K562 (cell line): ENCODE results near the gene GOLIM4. TPM values are rescaled to one million over a fixed set of nuclear protein-coding genes. Genes with fewer than 3 reads are reported as not detected.
A peak's percentile ranks its signal among the peaks of the same experiment; 100 is the strongest.

Experiments
- ATF7 ChIP-seq: fragments of 450-650 bp; IDR thresholded peaks from 2 replicates; pipeline ENCODE4 v1.7.1; 2014; ENCODE audit warnings: mild to moderate bottlenecking, moderate library complexity
- ELF1 ChIP-seq: fragments of 200-800 bp; sonication (Bioruptor generic); IDR thresholded peaks from 2 replicates; pipeline ENCODE4 v1.6.1; 2016; ENCODE audit warnings: missing genetic modification characterization, missing compliant biosample characterization
- ESRRA ChIP-seq: fragments of 450-650 bp; IDR thresholded peaks from 2 replicates; pipeline ENCODE4 v1.6.1; 2014; ENCODE audit warnings: low read depth, mild to moderate bottlenecking, moderate library complexity, borderline replicate concordance
- MTA3 ChIP-seq: fragments of 450-650 bp; formaldehyde crosslinking; IDR thresholded peaks from 2 replicates; pipeline ENCODE4 v1.6.1; 2017; ENCODE audit warnings: mild to moderate bottlenecking, borderline replicate concordance
- NFIC ChIP-seq: fragments of 450-650 bp; IDR thresholded peaks from 2 replicates; pipeline ENCODE4 v1.6.1; 2017; ENCODE audit warnings: mild to moderate bottlenecking, inconsistent platforms
- POU5F1 ChIP-seq: fragments of 150-350 bp; IDR thresholded peaks from 2 replicates; pipeline ENCODE4 v1.6.1; 2014; ENCODE audit warnings: borderline replicate concordance, low read length, low read depth, mild to moderate bottlenecking; ENCODE audit not compliant: partially characterized antibody
- RBBP5 ChIP-seq: fragments of 200-600 bp; sonication (generic); IDR thresholded peaks from 2 replicates; pipeline ENCODE4 v1.6.1; 2012; ENCODE audit warnings: borderline replicate concordance, mild to moderate bottlenecking, low read length, control low read depth, inconsistent platforms; ENCODE audit not compliant: insufficient read depth, poor library complexity, severe bottlenecking
- TCF7L2 ChIP-seq: fragments of 150-350 bp; IDR thresholded peaks from 2 replicates; pipeline ENCODE4 v1.6.1; 2016; ENCODE audit warnings: low read depth, mild to moderate bottlenecking, low read length, moderate library complexity
- U2AF1 ChIP-seq: fragments of 200-400 bp; formaldehyde crosslinking; optimal IDR thresholded peaks from 2 replicates; pipeline ENCODE3; 2017; ENCODE audit warnings: mild to moderate bottlenecking, low read depth, low read length, moderate library complexity
- ZBTB8A ChIP-seq: fragments of 450-650 bp; IDR thresholded peaks from 2 replicates; pipeline ENCODE4 v1.6.1; 2018; ENCODE audit warnings: mild to moderate bottlenecking, moderate library complexity; ENCODE audit not compliant: partially characterized antibody
- ZNF239 ChIP-seq: fragments of 250-450 bp; sonication (Bioruptor Pico); IDR thresholded peaks from 2 replicates; pipeline ENCODE4 v1.4.0; 2020; ENCODE audit warnings: mild to moderate bottlenecking
- polyA plus RNA-seq, 8 experiments: library from polyadenylated mRNA; depleted of rRNA in 4 of 8; stranded (reverse) in 5 of 8; unstranded in 3 of 8; fragments of >200 nt; fragmentation: Nextera tagmentation in 2 of 8; fragmentation: Illumina TruSeq in 1 of 8; extraction: Ambion mirVana in 2 of 8; extraction: Trizol in 1 of 8; gene quantifications; 2 replicates each; pipeline versions ENCODE4 v1.2.1 to v1.2.3, GENCODE V29; 2011 to 2014; ENCODE audit warnings: inconsistent platforms in 1 of 8, missing spikeins in 1 of 8
- total RNA-seq, 7 experiments: library from RNA; depleted of rRNA in 6 of 7; stranded (reverse); fragments of >200 nt in 6 of 7; fragmentation: Illumina TruSeq in 2 of 7; extraction: Trizol in 2 of 7; gene quantifications; 2 replicates each; pipeline versions ENCODE4 v1.2.1 to v1.2.3, GENCODE V29; 2011 to 2021; ENCODE audit warnings: low replicate concordance in 1 of 7
- TF ChIP-seq, protein P1 (sequence below): sonication (generic); formaldehyde crosslinking; IDR thresholded peaks from 2 replicates; pipeline ENCODE4 v1.8.0; 2022; ENCODE audit warnings: missing genetic modification reagents, mild to moderate bottlenecking, borderline replicate concordance
- TF ChIP-seq, protein P2 (sequence below): fragments of 250-450 bp; sonication (Bioruptor Pico); IDR thresholded peaks from 2 replicates; pipeline ENCODE4 v1.8.0; 2022; ENCODE audit warnings: moderate library complexity, mild to moderate bottlenecking, inconsistent platforms
- TF ChIP-seq, protein P3 (sequence below): fragments of 450-650 bp; formaldehyde crosslinking; IDR thresholded peaks from 2 replicates; pipeline ENCODE4 v1.4.0; 2020; ENCODE audit warnings: mild to moderate bottlenecking
- TF ChIP-seq, protein P4 (sequence below): fragments of 450-650 bp; IDR thresholded peaks from 2 replicates; pipeline ENCODE4 v1.7.1; 2018; ENCODE audit warnings: mild to moderate bottlenecking, low read depth; ENCODE audit not compliant: partially characterized antibody

The GOLIM4 gene
- total and polyA plus RNA-seq, 9 of the 15 experiments (the other 6 are each of a cell fraction or from before 2014, with no cell fraction given) = 9.3 to 39.4 (median 31.0) TPM

DNA sequence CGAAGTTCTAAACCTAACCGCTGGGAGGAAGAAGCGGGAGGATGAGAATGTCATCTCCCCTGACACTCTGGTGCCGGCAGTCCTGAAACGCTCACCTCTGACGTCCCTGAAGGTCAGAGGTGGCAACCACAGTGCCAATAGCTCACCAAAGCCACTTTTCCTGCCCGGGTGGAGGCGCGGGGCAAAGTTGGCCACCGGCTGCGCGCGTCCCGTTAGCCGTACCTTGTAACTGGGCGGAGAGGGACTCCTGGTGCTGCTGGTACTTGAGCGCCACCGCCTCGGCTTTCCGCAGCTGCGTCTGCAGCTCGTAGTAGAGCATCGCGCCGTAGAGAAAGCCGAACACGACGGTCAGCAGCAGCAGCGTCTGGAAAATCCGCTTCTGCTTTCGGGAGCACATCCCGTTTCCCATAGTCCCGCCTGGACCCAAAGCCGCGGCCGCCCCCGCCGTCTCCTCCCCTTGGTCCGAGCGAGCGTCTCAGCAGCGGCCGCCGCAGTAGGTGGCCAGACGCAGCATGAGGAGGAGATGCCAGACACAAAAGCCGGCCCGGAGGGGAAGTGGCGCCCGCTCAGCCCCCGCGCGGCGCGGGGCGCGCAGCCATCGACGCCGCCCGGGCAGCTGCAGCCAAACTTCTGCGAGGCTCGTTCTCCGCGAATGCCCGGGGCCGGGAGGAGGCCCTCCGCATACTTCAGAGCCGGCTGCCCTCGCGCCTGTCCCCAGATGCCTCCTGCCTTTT, 680 bp downstream of the GOLIM4 start (continued):
- TF ChIP-seq, protein P1, sequence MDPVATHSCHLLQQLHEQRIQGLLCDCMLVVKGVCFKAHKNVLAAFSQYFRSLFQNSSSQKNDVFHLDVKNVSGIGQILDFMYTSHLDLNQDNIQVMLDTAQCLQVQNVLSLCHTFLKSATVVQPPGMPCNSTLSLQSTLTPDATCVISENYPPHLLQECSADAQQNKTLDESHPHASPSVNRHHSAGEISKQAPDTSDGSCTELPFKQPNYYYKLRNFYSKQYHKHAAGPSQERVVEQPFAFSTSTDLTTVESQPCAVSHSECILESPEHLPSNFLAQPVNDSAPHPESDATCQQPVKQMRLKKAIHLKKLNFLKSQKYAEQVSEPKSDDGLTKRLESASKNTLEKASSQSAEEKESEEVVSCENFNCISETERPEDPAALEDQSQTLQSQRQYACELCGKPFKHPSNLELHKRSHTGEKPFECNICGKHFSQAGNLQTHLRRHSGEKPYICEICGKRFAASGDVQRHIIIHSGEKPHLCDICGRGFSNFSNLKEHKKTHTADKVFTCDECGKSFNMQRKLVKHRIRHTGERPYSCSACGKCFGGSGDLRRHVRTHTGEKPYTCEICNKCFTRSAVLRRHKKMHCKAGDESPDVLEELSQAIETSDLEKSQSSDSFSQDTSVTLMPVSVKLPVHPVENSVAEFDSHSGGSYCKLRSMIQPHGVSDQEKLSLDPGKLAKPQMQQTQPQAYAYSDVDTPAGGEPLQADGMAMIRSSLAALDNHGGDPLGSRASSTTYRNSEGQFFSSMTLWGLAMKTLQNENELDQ (CRISPR knock-in tag) = no peak
- no peak for TF ChIP-seq TCF7L2
- no peak for TF ChIP-seq NFIC
- TF ChIP-seq, protein P2, sequence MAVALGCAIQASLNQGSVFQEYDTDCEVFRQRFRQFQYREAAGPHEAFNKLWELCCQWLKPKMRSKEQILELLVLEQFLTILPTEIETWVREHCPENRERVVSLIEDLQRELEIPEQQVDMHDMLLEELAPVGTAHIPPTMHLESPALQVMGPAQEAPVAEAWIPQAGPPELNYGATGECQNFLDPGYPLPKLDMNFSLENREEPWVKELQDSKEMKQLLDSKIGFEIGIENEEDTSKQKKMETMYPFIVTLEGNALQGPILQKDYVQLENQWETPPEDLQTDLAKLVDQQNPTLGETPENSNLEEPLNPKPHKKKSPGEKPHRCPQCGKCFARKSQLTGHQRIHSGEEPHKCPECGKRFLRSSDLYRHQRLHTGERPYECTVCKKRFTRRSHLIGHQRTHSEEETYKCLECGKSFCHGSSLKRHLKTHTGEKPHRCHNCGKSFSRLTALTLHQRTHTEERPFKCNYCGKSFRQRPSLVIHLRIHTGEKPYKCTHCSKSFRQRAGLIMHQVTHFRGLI (CRISPR knock-in tag) = no peak
- TF ChIP-seq ATF7 = no peak
- TF ChIP-seq ZNF239 (CRISPR knock-in tag) = no peak
- no peak for TF ChIP-seq MTA3
- TF ChIP-seq ELF1 (tag) = no peak
- TF ChIP-seq RBBP5 = peak; percentile 87
- TF ChIP-seq POU5F1 = no peak
- TF ChIP-seq, protein P3, sequence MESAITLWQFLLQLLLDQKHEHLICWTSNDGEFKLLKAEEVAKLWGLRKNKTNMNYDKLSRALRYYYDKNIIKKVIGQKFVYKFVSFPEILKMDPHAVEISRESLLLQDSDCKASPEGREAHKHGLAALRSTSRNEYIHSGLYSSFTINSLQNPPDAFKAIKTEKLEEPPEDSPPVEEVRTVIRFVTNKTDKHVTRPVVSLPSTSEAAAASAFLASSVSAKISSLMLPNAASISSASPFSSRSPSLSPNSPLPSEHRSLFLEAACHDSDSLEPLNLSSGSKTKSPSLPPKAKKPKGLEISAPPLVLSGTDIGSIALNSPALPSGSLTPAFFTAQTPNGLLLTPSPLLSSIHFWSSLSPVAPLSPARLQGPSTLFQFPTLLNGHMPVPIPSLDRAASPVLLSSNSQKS (CRISPR knock-in tag) = no peak
- no peak for TF ChIP-seq U2AF1
- peak; percentile 87 for TF ChIP-seq ESRRA
- no peak for TF ChIP-seq ZBTB8A
- TF ChIP-seq, protein P4, sequence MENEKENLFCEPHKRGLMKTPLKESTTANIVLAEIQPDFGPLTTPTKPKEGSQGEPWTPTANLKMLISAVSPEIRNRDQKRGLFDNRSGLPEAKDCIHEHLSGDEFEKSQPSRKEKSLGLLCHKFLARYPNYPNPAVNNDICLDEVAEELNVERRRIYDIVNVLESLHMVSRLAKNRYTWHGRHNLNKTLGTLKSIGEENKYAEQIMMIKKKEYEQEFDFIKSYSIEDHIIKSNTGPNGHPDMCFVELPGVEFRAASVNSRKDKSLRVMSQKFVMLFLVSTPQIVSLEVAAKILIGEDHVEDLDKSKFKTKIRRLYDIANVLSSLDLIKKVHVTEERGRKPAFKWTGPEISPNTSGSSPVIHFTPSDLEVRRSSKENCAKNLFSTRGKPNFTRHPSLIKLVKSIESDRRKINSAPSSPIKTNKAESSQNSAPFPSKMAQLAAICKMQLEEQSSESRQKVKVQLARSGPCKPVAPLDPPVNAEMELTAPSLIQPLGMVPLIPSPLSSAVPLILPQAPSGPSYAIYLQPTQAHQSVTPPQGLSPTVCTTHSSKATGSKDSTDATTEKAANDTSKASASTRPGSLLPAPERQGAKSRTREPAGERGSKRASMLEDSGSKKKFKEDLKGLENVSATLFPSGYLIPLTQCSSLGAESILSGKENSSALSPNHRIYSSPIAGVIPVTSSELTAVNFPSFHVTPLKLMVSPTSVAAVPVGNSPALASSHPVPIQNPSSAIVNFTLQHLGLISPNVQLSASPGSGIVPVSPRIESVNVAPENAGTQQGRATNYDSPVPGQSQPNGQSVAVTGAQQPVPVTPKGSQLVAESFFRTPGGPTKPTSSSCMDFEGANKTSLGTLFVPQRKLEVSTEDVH = no peak
